Nephron progenitor cell (in vitro differentiated cells): ENCODE results near the gene GSAP.

Experiments used
- DNase-seq: peaks from one replicate; pipeline ENCODE4 v3.0.0; 2021
- H3K27ac Mint-ChIP-seq: 2 replicates; pipeline ENCODE4 v1.8.0; 2021; ENCODE audit warnings: mild to moderate bottlenecking, moderate library complexity, mixed read lengths
- H3K27me3 Mint-ChIP-seq: 2 replicates; pipeline ENCODE4 v1.8.0; 2021; ENCODE audit warnings: mild to moderate bottlenecking, low read depth, mixed read lengths; ENCODE audit not compliant: poor library complexity
- H3K36me3 Mint-ChIP-seq: 2 replicates; pipeline ENCODE4 v1.8.0; 2021; ENCODE audit warnings: low read depth, mixed read lengths
- H3K4me1 Mint-ChIP-seq: 2 replicates; pipeline ENCODE4 v1.8.0; 2021; ENCODE audit warnings: mixed read lengths
- H3K4me3 Mint-ChIP-seq: 2 replicates; pipeline ENCODE4 v1.8.0; 2021; ENCODE audit warnings: mild to moderate bottlenecking, moderate library complexity, mixed read lengths
- H3K9me3 Mint-ChIP-seq: 2 replicates; pipeline ENCODE4 v1.8.0; 2021; ENCODE audit warnings: mild to moderate bottlenecking, moderate library complexity, mixed read lengths
- CTCF ChIP-seq: fragments of 200-600 bp; sonication (generic); IDR thresholded peaks from 2 replicates; pipeline ENCODE4 v1.5.0; 2021; ENCODE audit warnings: antibody characterized with exemption

The GSAP gene

GRCh38 chr7:77290425-77290824 is 125.7 kb downstream of the GSAP start:
- Mint-ChIP-seq H3K27me3 (peaks cover 7% of the 10 kb centered on the region), H3K4me3 (no peak overlapping the region), H3K27ac (no peak overlapping the region), H3K36me3 (peaks cover 21% of the 10 kb centered on the region), H3K4me1 (peaks cover 8% of the 10 kb centered on the region), H3K9me3 (no peaks in the 10 kb centered on the region)
- TF ChIP-seq CTCF, result no peak
- no peak for DNase-seq

GRCh38 chr7:77289387-77289786 is 126.8 kb downstream of the GSAP start:
- H3K4me3 Mint-ChIP-seq, result no peak overlapping the region
- DNase-seq, result no peak
- no peak for TF ChIP-seq CTCF
- peaks cover 8% of the 10 kb centered on the region for H3K4me1 Mint-ChIP-seq
- no peaks in the 10 kb centered on the region for H3K9me3 Mint-ChIP-seq
- peaks cover 21% of the 10 kb centered on the region for H3K36me3 Mint-ChIP-seq
- no peak overlapping the region for H3K27ac Mint-ChIP-seq
- peaks cover 4% of the 10 kb centered on the region for H3K27me3 Mint-ChIP-seq

- Mint-ChIP-seq H3K4me3 (no peak overlapping the region), H3K36me3 (peaks cover 21% of the 10 kb centered on the region), H3K27me3 (peaks cover 4% of the 10 kb centered on the region), H3K9me3 (no peaks in the 10 kb centered on the region), H3K4me1 (peaks cover 8% of the 10 kb centered on the region), H3K27ac (no peak overlapping the region)
- DNase-seq, result no peak
- no peak for TF ChIP-seq CTCF
Measured at GRCh38 chr7:77288676-77289320, 127.4 kb downstream of the GSAP start.

- no peak for DNase-seq
- Mint-ChIP-seq H3K27ac (no peak overlapping the region), H3K27me3 (peaks cover 4% of the 10 kb centered on the region), H3K36me3 (peaks cover 8% of the 10 kb centered on the region), H3K4me1 (peaks cover 18% of the 10 kb centered on the region), H3K4me3 (no peak overlapping the region), H3K9me3 (no peaks in the 10 kb centered on the region)
- TF ChIP-seq CTCF, result no peak
Measured at GRCh38 chr7:77284616-77285015, 131.5 kb downstream of the GSAP start.

GRCh38 chr7:77284005-77284404 is 132.1 kb downstream of the GSAP start:
- Mint-ChIP-seq H3K4me1 (peaks cover 18% of the 10 kb centered on the region), H3K36me3 (peaks cover 2% of the 10 kb centered on the region), H3K4me3 (no peak overlapping the region), H3K27ac (no peak overlapping the region), H3K27me3 (peaks cover 4% of the 10 kb centered on the region), H3K9me3 (no peaks in the 10 kb centered on the region)
- no peak for DNase-seq
- TF ChIP-seq CTCF, result no peak

- peaks cover 1% of the 10 kb centered on the region for H3K27me3 Mint-ChIP-seq
- TF ChIP-seq CTCF, result no peak
- H3K4me3 Mint-ChIP-seq, result no peak overlapping the region
- no peak overlapping the region for H3K27ac Mint-ChIP-seq
- no peak for DNase-seq
- H3K36me3 Mint-ChIP-seq, result no peaks in the 10 kb centered on the region
- no peaks in the 10 kb centered on the region for H3K9me3 Mint-ChIP-seq
- H3K4me1 Mint-ChIP-seq, result peaks cover 18% of the 10 kb centered on the region
Measured at GRCh38 chr7:77282897-77283296, 133.3 kb downstream of the GSAP start.
